Right lobe of liver (tissue), 4 donors: ENCODE measurements around the gene ASB13.

Source experiments
- POLR2A ChIP-seq: fragments of 450-650 bp; IDR thresholded peaks from one replicate; pipeline ENCODE4 v1.6.1; 2017; ENCODE audit warnings: antibody characterized with exemption, mild to moderate bottlenecking
- TF ChIP-seq, protein P1 (sequence below), 4 donors: fragments of 200-600 bp in 3 of 4; fragments of 450-650 bp in 1 of 4; IDR thresholded peaks; one replicate each; pipeline versions ENCODE4 v1.5.1 to v1.8.0; 2016 to 2022; ENCODE audit warnings: antibody characterized with exemption in 4 of 4, mild to moderate bottlenecking in 2 of 4
- donor health status: DM: no; HTN: no; CAD: no.
- donor health status: DM: no; HTN: no; CAD: no.
- donor health status: DM: no; HTN: yes; CAD: no.

DNA sequence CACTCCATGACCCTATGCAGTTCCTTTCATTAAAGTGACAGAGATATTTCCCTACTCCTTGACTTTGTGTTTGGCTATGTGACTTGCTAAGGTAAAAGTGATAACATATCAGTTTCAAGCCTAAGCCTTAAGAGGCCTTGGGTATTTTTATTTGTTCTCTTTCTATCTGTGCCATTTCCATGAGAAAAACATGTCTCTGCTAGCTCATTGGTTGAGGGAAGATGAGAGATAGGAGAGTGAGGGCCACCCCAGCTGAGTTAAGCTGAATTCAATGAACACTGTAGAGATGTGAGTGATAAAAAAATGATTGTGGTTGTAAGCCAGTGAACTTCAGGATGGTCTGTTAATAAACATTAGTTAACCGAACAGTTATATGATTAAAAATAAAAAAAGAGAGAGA is 31.7 kb upstream of the ASB13 start:
- TF ChIP-seq, protein P1, sequence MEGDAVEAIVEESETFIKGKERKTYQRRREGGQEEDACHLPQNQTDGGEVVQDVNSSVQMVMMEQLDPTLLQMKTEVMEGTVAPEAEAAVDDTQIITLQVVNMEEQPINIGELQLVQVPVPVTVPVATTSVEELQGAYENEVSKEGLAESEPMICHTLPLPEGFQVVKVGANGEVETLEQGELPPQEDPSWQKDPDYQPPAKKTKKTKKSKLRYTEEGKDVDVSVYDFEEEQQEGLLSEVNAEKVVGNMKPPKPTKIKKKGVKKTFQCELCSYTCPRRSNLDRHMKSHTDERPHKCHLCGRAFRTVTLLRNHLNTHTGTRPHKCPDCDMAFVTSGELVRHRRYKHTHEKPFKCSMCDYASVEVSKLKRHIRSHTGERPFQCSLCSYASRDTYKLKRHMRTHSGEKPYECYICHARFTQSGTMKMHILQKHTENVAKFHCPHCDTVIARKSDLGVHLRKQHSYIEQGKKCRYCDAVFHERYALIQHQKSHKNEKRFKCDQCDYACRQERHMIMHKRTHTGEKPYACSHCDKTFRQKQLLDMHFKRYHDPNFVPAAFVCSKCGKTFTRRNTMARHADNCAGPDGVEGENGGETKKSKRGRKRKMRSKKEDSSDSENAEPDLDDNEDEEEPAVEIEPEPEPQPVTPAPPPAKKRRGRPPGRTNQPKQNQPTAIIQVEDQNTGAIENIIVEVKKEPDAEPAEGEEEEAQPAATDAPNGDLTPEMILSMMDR (IDR thresholded peaks at IDR 0.05): no peak
- TF ChIP-seq POLR2A: no peak
